Neural cell (in vitro differentiated cells): ENCODE results near the gene TMEM218. TPM values are rescaled to one million over a fixed set of nuclear protein-coding genes. Genes with fewer than 3 reads are reported as not detected.

ENCODE experiments used
- H2AFZ ChIP-seq: fragments of 200-600, 300-800 bp; sonication (generic), shearing (Covaris generic); 2 replicates; pipeline ENCODE4 v1.6.0; 2014; ENCODE audit warnings: low read depth, mild to moderate bottlenecking, antibody characterized with exemption, low read length, moderate library complexity
- H3F3A ChIP-seq: fragments of 200-600 bp; shearing (Covaris generic); 2 replicates; pipeline ENCODE4 v1.6.1; 2016; ENCODE audit warnings: mild to moderate bottlenecking, moderate library complexity, mixed read lengths, antibody characterized with exemption, low read length; ENCODE audit not compliant: insufficient read depth, poor library complexity, severe bottlenecking
- H3K27ac ChIP-seq: fragments of 200-600, 300-800 bp; sonication (generic), shearing (Covaris generic); 2 replicates; pipeline ENCODE4 v1.5.1; 2014; ENCODE audit warnings: mild to moderate bottlenecking, low read length, moderate library complexity
- H3K27me3 ChIP-seq: fragments of 300-800, 200-600 bp; sonication (generic), shearing (Covaris generic); 2 replicates; pipeline ENCODE4 v1.6.0; 2014; ENCODE audit warnings: mild to moderate bottlenecking, low read depth, low read length, moderate library complexity; ENCODE audit not compliant: insufficient read depth
- H3K36me3 ChIP-seq: fragments of 300-800, 200-600 bp; sonication (generic), shearing (Covaris generic); 2 replicates; pipeline ENCODE4 v1.5.1; 2014; ENCODE audit warnings: mild to moderate bottlenecking, antibody characterized with exemption, low read length, moderate library complexity; ENCODE audit not compliant: insufficient read depth
- H3K4me2 ChIP-seq: fragments of 300-800, 200-600 bp; sonication (generic), shearing (Covaris generic); 2 replicates; pipeline ENCODE4 v1.6.0; 2014; ENCODE audit warnings: mild to moderate bottlenecking, low read length
- H3K4me3 ChIP-seq: fragments of 300-800, 200-600 bp; sonication (generic), shearing (Covaris generic); 2 replicates; pipeline ENCODE4 v1.5.1; 2014; ENCODE audit warnings: mild to moderate bottlenecking, low read length, moderate library complexity
- H3K79me2 ChIP-seq: fragments of 200-600 bp; shearing (Covaris generic); replicated peaks from 2 replicates; pipeline ENCODE4 v1.6.0; 2014; ENCODE audit warnings: mild to moderate bottlenecking, low read length, moderate library complexity; ENCODE audit not compliant: insufficient read depth
- H3K9ac ChIP-seq: fragments of 300-800, 200-600 bp; sonication (generic), shearing (Covaris generic); 2 replicates; pipeline ENCODE4 v1.6.1; 2016; ENCODE audit warnings: mild to moderate bottlenecking, low read length, mixed read lengths
- H3K9me2 ChIP-seq: fragments of 200-600 bp; shearing (Covaris generic); 2 replicates; pipeline ENCODE4 v1.6.1; 2016; ENCODE audit warnings: mild to moderate bottlenecking, low read length, mixed read lengths; ENCODE audit not compliant: insufficient read depth
- H3K9me3 ChIP-seq: fragments of 200-600, 300-800 bp; sonication (generic), shearing (Covaris generic); 2 replicates; pipeline ENCODE4 v1.6.1; 2016; ENCODE audit warnings: mild to moderate bottlenecking, mixed run types, low read length, moderate library complexity, mixed read lengths
- H4K20me1 ChIP-seq: fragments of 200-600 bp; shearing (Covaris generic); 2 replicates; pipeline ENCODE4 v1.6.1; 2016; ENCODE audit warnings: mild to moderate bottlenecking, mixed run types; ENCODE audit not compliant: insufficient read depth
- EP300 ChIP-seq: fragments of 450-650 bp; conservative IDR thresholded peaks from 2 replicates; pipeline ENCODE4 v1.6.1; 2014; ENCODE audit warnings: antibody characterized with exemption, mild to moderate bottlenecking, moderate library complexity; ENCODE audit not compliant: poor library complexity, severe bottlenecking
- EZH2 ChIP-seq: fragments of 200-600, 300-800 bp; shearing (Covaris generic), sonication (generic); IDR thresholded peaks from 2 replicates; pipeline ENCODE4 v1.6.1; 2014; ENCODE audit warnings: antibody characterized with exemption, low read length, borderline replicate concordance, mild to moderate bottlenecking; ENCODE audit not compliant: insufficient read depth, poor library complexity, severe bottlenecking
- MXI1 ChIP-seq: fragments of 450-650 bp; conservative IDR thresholded peaks from 2 replicates; pipeline ENCODE4 v1.6.1; 2014; ENCODE audit warnings: antibody characterized with exemption, mild to moderate bottlenecking; ENCODE audit not compliant: poor library complexity, severe bottlenecking
- POLR2AphosphoS5 ChIP-seq: IDR thresholded peaks from 2 replicates; pipeline ENCODE4 v1.6.1; 2012
- RAD21 ChIP-seq: fragments of 450-650 bp; conservative IDR thresholded peaks from 2 replicates; pipeline ENCODE4 v1.6.1; 2014; ENCODE audit warnings: antibody characterized with exemption, mild to moderate bottlenecking, moderate library complexity
- SMC3 ChIP-seq: fragments of 450-650 bp; conservative IDR thresholded peaks from 2 replicates; pipeline ENCODE4 v1.6.1; 2014; ENCODE audit warnings: antibody characterized with exemption, mild to moderate bottlenecking, moderate library complexity; ENCODE audit not compliant: poor library complexity
- TAF1 ChIP-seq: IDR thresholded peaks from 2 replicates; pipeline ENCODE4 v1.6.1; 2012; ENCODE audit warnings: low read depth
- polyA plus RNA-seq: library from polyadenylated mRNA; depleted of rRNA; stranded (reverse); fragments of >200 nt; gene quantifications from 2 replicates; pipeline ENCODE4 v1.2.3, GENCODE V29; 2014
- TF ChIP-seq, protein P1 (sequence below): IDR thresholded peaks from 2 replicates; pipeline ENCODE4 v1.6.1; 2012; ENCODE audit warnings: borderline replicate concordance
- TF ChIP-seq, protein P2 (sequence below): fragments of 450-650 bp; IDR thresholded peaks from 2 replicates; pipeline ENCODE4 v1.5.1; 2014; ENCODE audit warnings: antibody characterized with exemption, mild to moderate bottlenecking, moderate library complexity; ENCODE audit not compliant: poor library complexity, severe bottlenecking

Gene TMEM218
- polyA plus RNA-seq, 1 donor from 2014 or later = 70.0 TPM

DNA sequence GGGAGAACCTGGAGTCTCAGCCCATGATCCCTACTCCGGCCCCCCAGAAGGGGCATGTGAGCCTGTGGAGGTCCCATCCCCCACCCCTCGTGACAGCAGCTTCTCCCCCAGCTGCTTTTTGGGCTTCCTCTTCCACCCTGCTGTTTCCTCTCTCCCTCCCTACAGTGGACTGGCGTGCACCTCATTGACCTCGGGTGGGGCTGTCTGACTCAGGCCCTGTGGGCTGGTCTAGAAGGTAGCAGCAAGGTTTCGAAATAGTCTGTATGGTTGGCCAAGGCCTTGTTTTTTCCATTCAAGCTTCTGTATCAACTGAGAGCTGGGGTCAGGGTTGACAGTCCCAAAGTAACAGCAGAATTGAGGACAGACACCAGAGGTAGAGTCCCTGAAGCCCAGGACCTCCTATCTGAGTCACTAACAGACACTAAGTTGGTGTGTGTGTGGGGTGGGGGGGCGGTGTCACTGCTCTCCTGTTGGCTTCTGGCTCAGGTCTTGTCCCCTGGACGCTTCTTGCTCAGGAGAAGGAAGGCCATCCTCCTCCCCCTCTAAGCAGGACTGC lies 40.6 kb downstream of the TMEM218 start:
- H3K9ac ChIP-seq = no peak overlapping the region
- H3K4me3 ChIP-seq = no peak overlapping the region
- no peaks in the 10 kb centered on the region for H3K36me3 ChIP-seq
- no peaks in the 10 kb centered on the region for H3F3A ChIP-seq
- H2AFZ ChIP-seq = no peak overlapping the region
- no peaks in the 10 kb centered on the region for H3K9me2 ChIP-seq
- H3K4me2 ChIP-seq = no peak overlapping the region
- H3K79me2 ChIP-seq = no peaks in the 10 kb centered on the region
- no peaks in the 10 kb centered on the region for H3K9me3 ChIP-seq
- H3K27ac ChIP-seq = no peak overlapping the region
- H3K27me3 ChIP-seq = peaks cover 6% of the 10 kb centered on the region
- H4K20me1 ChIP-seq = no peaks in the 10 kb centered on the region
- no peak for TF ChIP-seq RAD21
- TF ChIP-seq POLR2AphosphoS5 = no peak
- no peak for TF ChIP-seq EZH2
- TF ChIP-seq, protein P1, sequence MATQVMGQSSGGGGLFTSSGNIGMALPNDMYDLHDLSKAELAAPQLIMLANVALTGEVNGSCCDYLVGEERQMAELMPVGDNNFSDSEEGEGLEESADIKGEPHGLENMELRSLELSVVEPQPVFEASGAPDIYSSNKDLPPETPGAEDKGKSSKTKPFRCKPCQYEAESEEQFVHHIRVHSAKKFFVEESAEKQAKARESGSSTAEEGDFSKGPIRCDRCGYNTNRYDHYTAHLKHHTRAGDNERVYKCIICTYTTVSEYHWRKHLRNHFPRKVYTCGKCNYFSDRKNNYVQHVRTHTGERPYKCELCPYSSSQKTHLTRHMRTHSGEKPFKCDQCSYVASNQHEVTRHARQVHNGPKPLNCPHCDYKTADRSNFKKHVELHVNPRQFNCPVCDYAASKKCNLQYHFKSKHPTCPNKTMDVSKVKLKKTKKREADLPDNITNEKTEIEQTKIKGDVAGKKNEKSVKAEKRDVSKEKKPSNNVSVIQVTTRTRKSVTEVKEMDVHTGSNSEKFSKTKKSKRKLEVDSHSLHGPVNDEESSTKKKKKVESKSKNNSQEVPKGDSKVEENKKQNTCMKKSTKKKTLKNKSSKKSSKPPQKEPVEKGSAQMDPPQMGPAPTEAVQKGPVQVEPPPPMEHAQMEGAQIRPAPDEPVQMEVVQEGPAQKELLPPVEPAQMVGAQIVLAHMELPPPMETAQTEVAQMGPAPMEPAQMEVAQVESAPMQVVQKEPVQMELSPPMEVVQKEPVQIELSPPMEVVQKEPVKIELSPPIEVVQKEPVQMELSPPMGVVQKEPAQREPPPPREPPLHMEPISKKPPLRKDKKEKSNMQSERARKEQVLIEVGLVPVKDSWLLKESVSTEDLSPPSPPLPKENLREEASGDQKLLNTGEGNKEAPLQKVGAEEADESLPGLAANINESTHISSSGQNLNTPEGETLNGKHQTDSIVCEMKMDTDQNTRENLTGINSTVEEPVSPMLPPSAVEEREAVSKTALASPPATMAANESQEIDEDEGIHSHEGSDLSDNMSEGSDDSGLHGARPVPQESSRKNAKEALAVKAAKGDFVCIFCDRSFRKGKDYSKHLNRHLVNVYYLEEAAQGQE = no peak
- TF ChIP-seq SMC3 = no peak
- TF ChIP-seq, protein P2, sequence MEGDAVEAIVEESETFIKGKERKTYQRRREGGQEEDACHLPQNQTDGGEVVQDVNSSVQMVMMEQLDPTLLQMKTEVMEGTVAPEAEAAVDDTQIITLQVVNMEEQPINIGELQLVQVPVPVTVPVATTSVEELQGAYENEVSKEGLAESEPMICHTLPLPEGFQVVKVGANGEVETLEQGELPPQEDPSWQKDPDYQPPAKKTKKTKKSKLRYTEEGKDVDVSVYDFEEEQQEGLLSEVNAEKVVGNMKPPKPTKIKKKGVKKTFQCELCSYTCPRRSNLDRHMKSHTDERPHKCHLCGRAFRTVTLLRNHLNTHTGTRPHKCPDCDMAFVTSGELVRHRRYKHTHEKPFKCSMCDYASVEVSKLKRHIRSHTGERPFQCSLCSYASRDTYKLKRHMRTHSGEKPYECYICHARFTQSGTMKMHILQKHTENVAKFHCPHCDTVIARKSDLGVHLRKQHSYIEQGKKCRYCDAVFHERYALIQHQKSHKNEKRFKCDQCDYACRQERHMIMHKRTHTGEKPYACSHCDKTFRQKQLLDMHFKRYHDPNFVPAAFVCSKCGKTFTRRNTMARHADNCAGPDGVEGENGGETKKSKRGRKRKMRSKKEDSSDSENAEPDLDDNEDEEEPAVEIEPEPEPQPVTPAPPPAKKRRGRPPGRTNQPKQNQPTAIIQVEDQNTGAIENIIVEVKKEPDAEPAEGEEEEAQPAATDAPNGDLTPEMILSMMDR = no peak
- TF ChIP-seq TAF1 = no peak
- no peak for TF ChIP-seq MXI1
- no peak for TF ChIP-seq EP300

DNA sequence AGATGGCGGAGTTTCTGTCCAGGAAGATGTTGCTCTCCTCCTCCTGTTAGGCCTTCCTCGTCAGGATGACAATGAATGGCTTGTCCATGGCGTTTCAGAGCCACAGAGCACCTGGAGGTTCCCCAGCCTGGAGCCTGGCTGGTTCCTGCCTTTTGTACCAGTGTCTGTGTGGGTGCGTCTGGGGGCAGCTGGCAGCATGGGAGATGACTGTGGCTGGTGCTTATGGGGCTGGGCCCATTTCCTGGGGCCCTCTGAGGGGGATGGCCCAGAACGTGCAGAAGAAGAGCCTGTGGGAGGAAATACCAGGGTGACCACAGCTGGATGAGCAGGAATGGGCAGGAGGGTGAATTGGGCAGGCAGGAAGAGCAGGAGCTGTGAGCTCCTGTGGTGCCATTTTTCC lies 41.6 kb downstream of the TMEM218 start:
- H3K4me2 ChIP-seq = no peak overlapping the region
- H3K9ac ChIP-seq = no peak overlapping the region
- H3K27ac ChIP-seq = no peak overlapping the region
- H2AFZ ChIP-seq = no peak overlapping the region
- no peaks in the 10 kb centered on the region for H3K9me2 ChIP-seq
- no peaks in the 10 kb centered on the region for H3K9me3 ChIP-seq
- no peaks in the 10 kb centered on the region for H3K36me3 ChIP-seq
- no peaks in the 10 kb centered on the region for H3F3A ChIP-seq
- peaks cover 15% of the 10 kb centered on the region for H3K27me3 ChIP-seq
- H3K79me2 ChIP-seq = no peaks in the 10 kb centered on the region
- H4K20me1 ChIP-seq = no peaks in the 10 kb centered on the region
- TF ChIP-seq RAD21 = no peak
- TF ChIP-seq, protein P1 = no peak
- TF ChIP-seq TAF1 = no peak
- TF ChIP-seq, protein P2 = no peak
- no peak for TF ChIP-seq SMC3
- no peak for TF ChIP-seq POLR2AphosphoS5
- no peak for TF ChIP-seq EP300
- no peak for TF ChIP-seq EZH2
- no peak overlapping the region for H3K4me3 ChIP-seq
